Activated CD4-positive, alpha-beta T cell treated with anti-CD3 and anti-CD28 coated beads, Interleukin-2, Interleukin-4, amounts not matched to agents 100 ng/mL and 50 ng/mL, durations not matched to agents 16 hours and 8 hours (primary cell): ENCODE data around the gene SLC30A10.
"Not testable (repeated sequence)": the region's sequence is repeated elsewhere in the genome, so short reads cannot be mapped to it uniquely, and the experiment has no call there.

Experiments
- DNase-seq: peaks from one replicate; pipeline ENCODE4 v3.0.0-alpha.2; 2020; ENCODE audit warnings: low spot score

The SLC30A10 gene

GRCh38 chr1:219927956-219928790, at the start of gene SLC30A10:
SLC30A10 (minus strand) TSS chr1:219928557; CDS start chr1:219928440, 117 bp downstream.
- no peak for DNase-seq

GRCh38 chr1:219973213-219973612, 44.9 kb upstream of the SLC30A10 start:
- no peak for DNase-seq

- DNase-seq: no peak
Measured at GRCh38 chr1:219967361-219967760, 39.0 kb upstream of the SLC30A10 start.

GRCh38 chr1:219966071-219966349, 37.7 kb upstream of the SLC30A10 start:
- no peak for DNase-seq

GRCh38 chr1:219965285-219966070, 37.1 kb upstream of the SLC30A10 start:
- DNase-seq: no peak

- DNase-seq: no peak
Measured at GRCh38 chr1:219963432-219963831, 35.1 kb upstream of the SLC30A10 start.

GRCh38 chr1:219961684-219962083, 33.3 kb upstream of the SLC30A10 start:
- DNase-seq: no peak

GRCh38 chr1:219959540-219960203, 31.3 kb upstream of the SLC30A10 start:
- no peak for DNase-seq

- no peak for DNase-seq
Measured at GRCh38 chr1:219958875-219959417, 30.6 kb upstream of the SLC30A10 start.

- no peak for DNase-seq
Measured at GRCh38 chr1:219954736-219955421, 26.5 kb upstream of the SLC30A10 start.

- DNase-seq: no peak
Measured at GRCh38 chr1:219954052-219954451, 25.7 kb upstream of the SLC30A10 start.

- DNase-seq: no peak
Measured at GRCh38 chr1:219952361-219952760, 24.0 kb upstream of the SLC30A10 start.

- not testable (repeated sequence) for DNase-seq
Measured at GRCh38 chr1:219949227-219949626, 20.9 kb upstream of the SLC30A10 start.

- not testable (repeated sequence) for DNase-seq
Measured at GRCh38 chr1:219948766-219949165, 20.4 kb upstream of the SLC30A10 start.

- DNase-seq: no peak
Measured at GRCh38 chr1:219945795-219946194, 17.4 kb upstream of the SLC30A10 start.

- DNase-seq: no peak
Measured at GRCh38 chr1:219941179-219942118, 13.1 kb upstream of the SLC30A10 start.

GRCh38 chr1:219940707-219941106, 12.3 kb upstream of the SLC30A10 start:
- no peak for DNase-seq

GRCh38 chr1:219938706-219939105, 10.3 kb upstream of the SLC30A10 start:
- no peak for DNase-seq

GRCh38 chr1:219933763-219934162, 5.4 kb upstream of the SLC30A10 start:
- not testable (repeated sequence) for DNase-seq

GRCh38 chr1:219931033-219931432, 2.7 kb upstream of the SLC30A10 start:
- no peak for DNase-seq

GRCh38 chr1:219928791-219929118, 398 bp upstream of the SLC30A10 start:
- no peak for DNase-seq
